DMS79 treated with DMSO at 0.1 percent for 48 hours (cell line): ENCODE results near the gene ADGRV1.
"Not testable (repeated sequence)": the region's sequence is repeated elsewhere in the genome, so short reads cannot be mapped to it uniquely, and the experiment has no call there.

Experiments used
- DNase-seq: peaks from one replicate; lab custom pipeline; 2025; lab: John Stamatoyannopoulos, UW

The ADGRV1 gene

GRCh38 chr5:90824436-90824835 is 265.8 kb downstream of the ADGRV1 start:
- DNase-seq: no peak

- DNase-seq: no peak
Measured at GRCh38 chr5:90830058-90830457, 271.5 kb downstream of the ADGRV1 start.

- DNase-seq: no peak
Measured at GRCh38 chr5:90833753-90834152, 275.2 kb downstream of the ADGRV1 start.

DNA sequence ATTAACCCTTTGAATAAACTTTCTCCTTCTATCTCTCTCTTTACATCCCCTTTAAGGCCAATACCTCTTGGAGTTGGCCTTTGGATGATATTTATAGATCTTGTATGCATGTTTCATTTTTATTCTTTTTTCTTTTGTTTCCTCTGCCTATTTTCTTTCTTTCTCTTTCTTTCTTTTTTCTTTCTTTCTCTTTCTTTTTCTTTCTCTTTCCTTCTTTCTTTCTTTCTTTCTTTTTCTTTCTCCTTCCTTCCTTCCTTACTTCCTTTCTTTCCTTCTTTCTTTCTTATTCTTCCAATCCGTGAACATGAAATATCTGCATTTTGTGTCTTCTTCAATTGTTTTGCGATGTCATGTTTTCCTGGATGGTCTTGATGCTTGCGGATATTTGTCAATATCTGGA is 276.1 kb downstream of the ADGRV1 start:
- DNase-seq: no peak

DNA sequence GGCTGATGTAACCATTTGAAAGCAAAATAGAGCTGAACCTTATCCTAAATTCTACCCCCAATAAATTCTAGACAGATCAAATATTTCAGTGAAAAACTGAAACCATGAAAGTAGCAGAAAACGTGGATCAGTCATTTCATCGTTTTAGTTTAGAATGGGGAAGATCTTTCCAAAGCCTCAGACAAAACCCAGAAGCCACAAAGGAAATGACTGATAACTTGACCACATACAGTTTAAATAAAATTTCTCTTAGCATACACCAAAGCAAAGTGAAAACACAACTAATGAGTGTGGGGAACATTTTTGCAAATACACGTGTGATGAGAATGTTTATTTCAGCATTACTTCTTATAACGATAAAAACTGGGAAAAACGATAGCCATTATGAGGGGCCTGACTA is 284.8 kb downstream of the ADGRV1 start:
- DNase-seq: no peak

- no peak for DNase-seq
Measured at GRCh38 chr5:90844931-90845330, 286.3 kb downstream of the ADGRV1 start.

- no peak for DNase-seq
Measured at GRCh38 chr5:90845723-90846554, 287.3 kb downstream of the ADGRV1 start.

DNA sequence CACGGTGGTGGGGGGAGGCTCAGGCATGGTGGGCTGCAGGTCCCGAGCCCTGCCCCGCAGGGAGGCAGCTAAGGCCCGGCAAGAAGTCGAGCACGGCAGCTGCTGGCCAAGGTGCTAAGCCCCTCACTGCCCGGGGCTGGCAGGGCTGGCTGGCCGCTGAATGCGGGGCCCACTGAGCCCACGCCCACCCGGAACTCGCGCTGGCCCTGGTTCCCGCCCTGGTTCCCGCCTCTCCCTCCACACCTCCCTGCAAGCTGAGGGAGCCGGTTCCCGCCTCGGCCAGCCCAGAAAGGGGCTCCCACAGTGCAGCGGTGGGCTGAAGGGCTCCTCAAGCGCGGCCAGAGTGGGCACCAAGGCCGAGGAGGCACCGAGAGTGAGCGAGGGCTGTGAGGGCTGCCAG is 289.0 kb downstream of the ADGRV1 start:
- not testable (repeated sequence) for DNase-seq

DNA sequence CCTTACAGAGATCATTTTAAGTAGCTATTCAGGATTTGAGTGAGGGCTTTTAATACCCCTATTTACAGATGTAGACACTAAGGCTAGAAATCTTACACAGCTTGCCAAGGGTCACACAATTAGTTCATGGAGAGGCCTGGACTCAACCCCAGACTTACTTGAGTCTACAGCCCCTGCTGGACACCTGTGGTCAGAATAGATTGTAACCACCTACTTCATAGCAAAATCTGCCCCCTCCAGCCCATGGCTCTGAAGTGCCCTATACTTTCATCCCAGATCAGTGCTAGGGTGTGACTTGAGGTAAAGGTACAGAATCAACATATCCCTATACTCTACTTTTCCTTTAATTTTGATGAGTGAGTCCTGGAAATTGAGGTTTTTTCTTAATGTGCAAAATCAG is 291.3 kb downstream of the ADGRV1 start:
- no peak for DNase-seq

DNA sequence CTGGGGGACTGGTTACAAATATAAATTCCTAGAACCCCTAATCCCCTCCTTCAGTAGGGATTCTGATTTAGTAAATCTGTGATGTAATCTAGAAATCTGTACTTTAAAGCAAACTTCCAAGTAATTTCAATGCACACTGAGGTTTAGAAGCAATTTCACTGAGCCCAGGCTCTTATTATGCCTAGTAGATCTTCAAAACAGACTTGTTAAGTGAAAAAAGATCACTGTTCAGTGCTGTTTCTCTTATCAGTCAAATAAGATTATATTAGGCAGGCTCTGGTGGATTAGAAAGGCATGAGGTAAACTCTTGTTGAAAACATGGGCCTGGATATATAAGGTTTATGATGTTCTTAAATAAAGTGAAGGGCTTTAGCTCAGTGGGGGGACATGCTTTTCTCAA is 293.9 kb downstream of the ADGRV1 start:
- no peak for DNase-seq

- DNase-seq: no peak
Measured at GRCh38 chr5:90853750-90854149, 295.2 kb downstream of the ADGRV1 start.

DNA sequence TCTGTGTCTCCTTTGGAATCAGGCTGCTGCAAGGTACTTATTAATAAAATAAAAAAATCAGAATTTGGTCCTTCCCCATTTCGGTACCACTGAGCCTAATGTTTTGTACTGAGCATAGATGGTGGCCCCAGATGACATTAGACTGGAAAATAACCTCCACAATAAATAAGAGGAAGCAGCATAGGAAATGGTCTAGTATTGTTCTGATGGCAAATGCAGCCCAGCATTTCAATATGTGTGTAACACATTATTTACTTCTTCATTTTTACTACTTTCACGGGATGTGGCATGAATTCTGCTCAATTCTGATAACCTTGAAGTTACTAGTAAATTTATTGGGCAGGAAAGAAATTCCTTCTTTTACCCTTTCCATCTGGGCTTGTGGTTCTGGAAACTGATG is 295.6 kb downstream of the ADGRV1 start:
- DNase-seq: no peak

- no peak for DNase-seq
Measured at GRCh38 chr5:90855296-90856010, 296.9 kb downstream of the ADGRV1 start.

DNA sequence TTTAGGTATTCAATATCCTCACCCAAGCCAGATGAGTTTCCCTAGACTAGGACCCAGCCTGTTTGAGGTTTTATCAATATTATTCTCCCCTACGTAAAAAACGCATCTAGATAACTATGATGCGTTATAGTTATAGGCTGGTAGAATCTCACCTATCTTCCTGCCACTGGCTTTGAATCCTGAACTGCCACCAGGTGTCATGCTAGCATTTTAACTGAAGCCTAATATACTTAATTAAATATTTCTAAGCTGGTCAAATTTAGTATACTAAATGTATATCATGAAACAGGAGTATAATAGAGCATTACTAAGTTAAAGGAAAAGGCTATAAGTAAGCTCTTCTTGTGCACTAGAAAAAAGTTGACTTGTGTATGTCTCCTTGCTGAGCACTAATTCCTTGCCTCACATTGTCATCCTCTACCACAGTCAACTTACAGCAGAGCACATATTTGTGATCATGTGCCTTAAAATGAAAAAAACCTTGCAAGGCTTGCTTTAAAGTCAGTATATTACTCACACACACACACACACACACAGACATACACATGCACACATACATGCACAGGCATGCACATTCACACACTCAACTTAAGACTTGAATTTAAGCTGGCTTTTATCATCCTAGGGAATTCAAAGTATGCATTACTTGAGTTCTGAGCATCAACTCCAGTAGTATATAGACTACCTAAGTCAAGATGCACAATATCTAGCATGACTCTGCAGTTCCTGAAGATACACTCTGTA is 303.4 kb downstream of the ADGRV1 start:
- DNase-seq: no peak

- DNase-seq: no peak
Measured at GRCh38 chr5:90865180-90865579, 306.6 kb downstream of the ADGRV1 start.

- DNase-seq: peak; percentile 62
Measured at GRCh38 chr5:90866333-90866732, 307.7 kb downstream of the ADGRV1 start.

DNA sequence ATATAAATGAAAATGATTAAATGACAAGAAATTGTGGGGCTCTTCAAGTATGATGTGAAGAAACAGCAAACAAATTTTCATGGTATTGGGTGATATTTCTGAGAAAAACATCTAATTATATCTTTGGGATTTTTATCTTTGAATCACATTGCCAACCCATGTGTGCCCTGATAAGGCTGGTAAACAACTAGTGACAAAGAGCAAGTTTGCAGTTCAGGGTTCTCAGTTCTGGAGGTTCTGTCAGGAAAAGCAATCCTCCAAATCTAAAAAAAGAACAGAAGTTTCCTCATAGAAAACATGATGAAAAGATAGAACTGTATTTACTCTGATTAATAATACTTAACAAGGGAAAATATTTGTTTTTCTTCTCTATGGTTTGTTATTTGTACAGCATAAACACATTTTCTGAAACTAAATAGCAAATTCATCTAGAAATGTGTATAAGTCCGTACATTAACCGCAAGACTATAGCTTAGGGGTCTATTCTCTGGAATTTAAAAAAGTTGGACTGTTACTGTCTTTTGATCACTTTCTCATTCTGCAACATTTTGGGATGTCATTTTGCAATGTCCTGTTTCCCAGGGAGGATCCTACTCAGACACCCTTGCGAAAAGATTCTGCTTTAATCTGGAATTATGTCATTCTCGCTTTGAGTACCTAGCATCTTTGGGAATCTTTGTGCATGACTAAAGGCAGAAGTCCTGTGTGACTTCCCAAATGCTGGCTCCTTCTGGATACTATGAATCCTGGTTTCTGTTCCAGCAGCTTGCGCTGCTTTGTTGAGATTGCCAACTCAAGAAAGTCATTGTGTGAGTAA is 308.5 kb downstream of the ADGRV1 start:
- DNase-seq: no peak

DNA sequence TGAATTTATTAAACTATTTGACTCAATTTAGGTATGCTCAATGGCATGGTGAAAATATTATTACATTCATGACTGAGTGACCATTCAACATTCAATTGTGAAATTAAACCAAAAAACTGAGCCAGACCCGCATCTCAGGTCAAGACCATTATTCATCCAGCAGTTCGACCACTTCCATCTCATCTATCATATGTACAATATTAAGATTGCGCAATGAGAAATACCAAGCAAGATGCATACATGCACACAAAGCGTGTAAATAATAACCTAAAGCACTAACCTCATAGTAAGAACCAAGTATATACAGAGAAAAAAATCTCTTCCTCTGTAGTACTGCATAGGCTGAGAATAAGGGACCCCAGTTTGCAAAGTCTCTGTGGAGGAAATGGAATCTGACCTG is 310.2 kb downstream of the ADGRV1 start:
- DNase-seq: no peak

- no peak for DNase-seq
Measured at GRCh38 chr5:90871391-90871991, 312.9 kb downstream of the ADGRV1 start.

DNA sequence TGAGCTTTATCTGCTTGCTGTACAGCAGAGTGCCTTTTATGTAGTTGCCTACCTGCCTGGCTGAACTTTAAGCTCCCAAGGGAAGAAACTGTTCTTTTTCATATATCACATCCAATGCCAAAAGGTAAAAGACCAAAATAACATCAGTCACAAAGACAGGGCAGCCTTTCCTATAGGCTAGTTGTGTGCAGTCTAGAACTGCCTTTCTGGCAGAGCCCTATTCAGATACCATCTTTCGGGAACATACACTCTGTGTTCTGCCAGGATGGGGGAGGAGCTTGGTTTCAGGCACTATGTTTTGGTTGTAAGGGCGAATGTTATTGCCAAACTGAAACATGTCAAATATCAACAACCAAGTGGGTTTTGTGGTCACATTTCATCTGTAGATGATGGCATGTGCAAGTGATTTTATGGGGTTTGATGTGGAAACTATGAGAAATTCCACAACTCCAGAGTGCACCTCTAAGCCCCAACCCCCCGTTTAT is 314.5 kb downstream of the ADGRV1 start:
- no peak for DNase-seq

GRCh38 chr5:90874066-90874465 is 315.5 kb downstream of the ADGRV1 start:
- no peak for DNase-seq
